Right cardiac atrium (tissue), 5 donors: ENCODE data around the gene TENM4. TPM values are rescaled to one million over a fixed set of nuclear protein-coding genes. Genes with fewer than 3 reads are reported as not detected.

Source experiments
- ATAC-seq, 2 donors: fragments of 200-7000 bp; cut with Tn5 transposase; one replicate each; pipeline versions ENCODE4 v1.8.0 to v1.9.1; 2020; ENCODE audit warnings: moderate library complexity in 2 of 2, mild to moderate bottlenecking in 1 of 2
- DNase-seq, 3 donors: peaks; one replicate each; pipeline ENCODE4 v3.0.0-alpha.2; 2020
- H3K27ac ChIP-seq: one replicate; pipeline ENCODE4 v1.5.1; 2013; ENCODE audit warnings: mild to moderate bottlenecking, low read length, control low read depth, moderate library complexity
- H3K27me3 ChIP-seq: one replicate; pipeline ENCODE4 v1.6.1; 2013; ENCODE audit not compliant: control insufficient read depth, insufficient read depth
- H3K4me1 ChIP-seq: one replicate; pipeline ENCODE4 v1.6.1; 2013; ENCODE audit warnings: low read length; ENCODE audit not compliant: control insufficient read depth, insufficient read depth
- H3K4me3 ChIP-seq: one replicate; pipeline ENCODE4 v1.5.1; 2013; ENCODE audit warnings: low read length, control low read depth
- H3K9me3 ChIP-seq: one replicate; pipeline ENCODE4 v1.6.1; 2013; ENCODE audit warnings: low read length; ENCODE audit not compliant: control insufficient read depth
- WGBS: extraction: QIAGEN DNeasy Blood & Tissue Kit; methylation state at CpG from one replicate; pipeline ENCODE4 v1.1.7; 2013; 5-methylcytosine and 5-hydroxymethylcytosine counted together
- intact Hi-C, 4 donors: fragments of 100-400 bp; cut with DNase I; formaldehyde crosslinking; loops; one replicate each; pipeline versions ENCODE4 v1.11.0 to v1.14.0; 2022 to 2023
- polyA plus RNA-seq: library from polyadenylated mRNA; stranded (reverse); fragments of 200-250 nt; gene quantifications from one replicate; pipeline ENCODE4 v1.2.3, GENCODE V29; 2013
- total RNA-seq, 4 donors: library from RNA; stranded (reverse); fragmentation: NEBNext Ultra II Directional; extraction: Animal tissue kit (Norgen Biotek cat#: 25700); gene quantifications; one replicate each; pipeline ENCODE4 v1.2.1, GENCODE V29; 2021
- donor health status: healthy with polysubstance abuse.
- donor health status: DM: no; HTN: yes; CAD: no.
- donor health status: DM: no; HTN: no; CAD: no.
- donor health status: DM: no; HTN: yes; CAD: no; lungs with severe emphysema.
- donor health status: DM: yes; HTN: yes; CAD: no.

Gene TENM4
- total and polyA plus RNA-seq, 5 donors = 0.26 to 2.3 (median 0.71) TPM

DNA sequence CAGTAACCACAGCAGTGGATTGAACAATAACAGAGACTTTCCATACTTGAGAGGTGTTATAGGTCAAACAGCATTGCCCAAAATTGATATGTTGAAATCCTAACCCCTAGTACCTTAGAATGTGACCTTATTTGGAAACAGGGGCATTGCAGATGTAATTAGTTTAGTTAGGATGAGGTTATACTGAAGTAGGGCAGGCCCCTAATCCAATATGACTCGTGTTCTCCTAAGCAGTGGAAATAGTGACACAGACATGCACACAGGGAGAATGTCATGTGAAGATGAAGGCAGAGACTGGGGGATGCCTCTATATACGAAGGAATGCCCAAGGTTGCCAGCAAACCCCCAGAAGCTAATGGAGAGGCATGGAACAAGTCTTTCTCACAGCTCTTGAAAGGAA, 270.5 kb downstream of the TENM4 start:
- Histone ChIP-seq H3K27me3 (no peaks in the 10 kb centered on the region), H3K4me1 (peaks cover 4% of the 10 kb centered on the region), H3K9me3 (no peaks in the 10 kb centered on the region), H3K27ac (no peak overlapping the region), H3K4me3 (no peak overlapping the region)
- intact Hi-C loops = no loop called here
- no peak for DNase-seq
- ATAC-seq = no peak
- 77% methylated on average over 2 of the region's 2 CpGs for WGBS

DNA sequence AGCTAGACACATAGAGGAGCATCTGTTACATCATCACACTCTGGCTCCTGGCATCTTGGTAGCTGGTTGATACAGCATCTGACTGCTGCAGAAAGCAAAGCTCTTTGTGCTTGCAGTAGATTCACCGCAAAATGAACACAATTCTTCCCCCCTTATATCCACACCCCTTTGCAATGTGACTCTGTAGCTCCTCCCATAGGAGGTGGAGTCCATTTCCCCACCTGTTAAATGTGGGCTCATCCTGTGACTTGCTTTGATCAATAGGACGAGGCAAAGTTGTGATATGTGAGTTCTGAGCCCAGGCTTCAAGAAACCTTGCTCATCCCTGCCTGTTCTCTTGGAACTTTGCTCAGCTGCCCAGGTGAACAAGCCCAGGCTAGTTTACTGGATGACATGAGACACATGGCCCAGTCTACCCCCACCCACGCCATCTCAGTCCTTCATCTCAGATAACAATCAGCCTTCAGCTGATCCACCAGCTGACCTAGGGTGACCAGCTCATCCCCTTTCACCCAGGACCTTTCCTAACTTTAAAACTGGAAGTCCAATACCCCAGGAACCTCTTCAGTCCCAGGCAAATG, 272.2 kb downstream of the TENM4 start:
- H3K9me3 ChIP-seq = no peaks in the 10 kb centered on the region
- WGBS = 57% methylated on average over 3 of the region's 3 CpGs
- H3K4me3 ChIP-seq = no peak overlapping the region
- DNase-seq = no peak
- intact Hi-C loops = no loop called here
- ATAC-seq = no peak
- no peak overlapping the region for H3K27ac ChIP-seq
- H3K4me1 ChIP-seq = peaks cover 1% of the 10 kb centered on the region
- H3K27me3 ChIP-seq = no peaks in the 10 kb centered on the region

DNA sequence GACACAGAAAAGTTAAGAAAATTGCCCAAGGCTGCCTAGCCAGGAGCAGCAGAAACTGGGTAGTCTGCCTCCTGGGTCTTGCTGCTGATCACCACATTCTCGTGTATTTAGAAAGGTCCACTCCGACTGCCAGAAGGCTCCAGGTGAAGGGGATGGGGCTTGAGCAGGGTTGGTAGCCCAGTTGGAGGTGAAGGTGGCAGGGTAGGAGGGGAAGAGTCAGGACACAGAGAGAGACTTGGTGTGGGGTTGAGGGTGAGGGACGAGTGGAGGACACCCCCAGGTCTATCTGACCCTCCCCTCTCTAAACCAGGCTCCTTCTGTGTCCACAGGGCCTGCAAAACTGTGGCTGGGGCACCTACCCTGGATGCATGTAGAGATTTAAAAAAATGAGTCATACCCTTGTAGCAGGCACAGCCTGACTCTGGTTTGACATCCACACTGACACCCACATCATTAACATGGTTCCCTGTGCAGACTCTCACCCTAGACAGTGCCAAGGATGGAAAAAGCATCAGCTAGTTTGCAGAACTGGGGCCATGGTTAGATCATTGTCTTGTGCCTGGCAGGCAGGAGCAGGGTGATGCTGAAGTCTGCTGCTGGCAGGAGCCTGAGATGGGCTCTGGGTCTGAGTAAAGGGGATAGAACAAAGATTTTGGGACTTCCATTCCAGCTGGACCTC, 273.2 kb downstream of the TENM4 start:
- intact Hi-C loops = no loop called here
- Histone ChIP-seq H3K4me1 (no peaks in the 10 kb centered on the region), H3K27me3 (no peaks in the 10 kb centered on the region), H3K4me3 (no peak overlapping the region), H3K9me3 (no peaks in the 10 kb centered on the region), H3K27ac (no peak overlapping the region)
- ATAC-seq (no peak), DNase-seq (no peak)
- WGBS = 79% methylated on average over 3 of the region's 3 CpGs

DNA sequence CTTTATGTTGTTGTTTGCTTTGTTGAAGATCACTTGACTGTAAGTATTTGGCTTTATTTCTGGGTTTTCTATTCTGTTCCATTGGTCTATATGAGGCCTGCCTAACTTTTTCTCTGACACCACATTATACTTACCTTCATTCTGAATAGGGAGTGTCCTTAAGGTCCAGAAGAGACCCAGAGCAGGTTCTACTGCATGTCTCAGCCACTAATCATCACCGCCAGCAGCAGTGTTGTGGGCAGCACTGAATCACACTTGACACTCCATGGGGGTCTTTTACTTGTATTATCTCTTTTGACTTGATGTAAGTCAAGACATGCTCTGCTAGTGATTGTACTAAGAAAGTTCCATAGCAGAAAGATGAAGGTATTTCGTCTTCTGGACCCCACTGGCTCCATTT, 274.9 kb downstream of the TENM4 start:
- no peaks in the 10 kb centered on the region for H3K9me3 ChIP-seq
- WGBS = 91% methylated on average over 2 of the region's 2 CpGs

DNA sequence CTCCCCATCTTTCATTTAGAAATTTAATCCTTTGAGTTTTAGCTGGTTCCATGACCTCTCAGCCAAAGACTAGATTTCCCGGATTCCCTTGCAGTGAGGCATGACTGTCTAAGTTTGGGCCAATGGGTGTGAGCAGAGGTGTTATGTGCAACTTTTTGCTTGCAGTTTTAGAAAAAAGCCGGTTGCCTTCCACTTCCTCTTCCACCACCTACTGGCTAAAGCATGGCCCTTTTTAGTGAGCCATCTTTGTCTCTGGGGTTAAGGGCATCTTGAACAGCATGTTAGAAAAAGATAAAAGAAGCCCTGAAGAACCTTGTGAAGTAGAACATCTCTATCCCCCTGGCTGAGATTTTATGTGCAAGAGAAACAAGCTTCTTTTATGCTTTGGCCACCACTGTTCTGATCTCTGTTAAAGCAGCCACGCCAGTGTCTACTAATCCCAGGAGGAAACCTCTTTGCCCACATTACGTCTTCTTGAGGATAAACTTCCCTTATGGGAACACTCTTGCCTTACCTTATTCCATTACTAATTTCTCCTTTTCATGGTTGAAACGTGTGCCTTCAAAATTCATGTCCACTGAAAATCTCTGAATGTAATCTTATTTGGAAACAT, 279.9 kb downstream of the TENM4 start:
- no peaks in the 10 kb centered on the region for H3K27me3 ChIP-seq
- H3K9me3 ChIP-seq = no peaks in the 10 kb centered on the region
- DNase-seq = no peak
- WGBS = 70% methylated on average over 5 of the region's 5 CpGs
- H3K27ac ChIP-seq = no peak overlapping the region
- intact Hi-C loops = no loop called here
- no peak for ATAC-seq
- no peak overlapping the region for H3K4me3 ChIP-seq
- H3K4me1 ChIP-seq = no peaks in the 10 kb centered on the region

More for the DNA sequence above, 274.9 kb downstream of the TENM4 start:
- Histone ChIP-seq H3K27ac (no peak overlapping the region), H3K27me3 (no peaks in the 10 kb centered on the region), H3K4me3 (no peak overlapping the region), H3K4me1 (no peaks in the 10 kb centered on the region)
- DNase-seq = no peak
- intact Hi-C loops = no loop called here
- no peak for ATAC-seq

DNA sequence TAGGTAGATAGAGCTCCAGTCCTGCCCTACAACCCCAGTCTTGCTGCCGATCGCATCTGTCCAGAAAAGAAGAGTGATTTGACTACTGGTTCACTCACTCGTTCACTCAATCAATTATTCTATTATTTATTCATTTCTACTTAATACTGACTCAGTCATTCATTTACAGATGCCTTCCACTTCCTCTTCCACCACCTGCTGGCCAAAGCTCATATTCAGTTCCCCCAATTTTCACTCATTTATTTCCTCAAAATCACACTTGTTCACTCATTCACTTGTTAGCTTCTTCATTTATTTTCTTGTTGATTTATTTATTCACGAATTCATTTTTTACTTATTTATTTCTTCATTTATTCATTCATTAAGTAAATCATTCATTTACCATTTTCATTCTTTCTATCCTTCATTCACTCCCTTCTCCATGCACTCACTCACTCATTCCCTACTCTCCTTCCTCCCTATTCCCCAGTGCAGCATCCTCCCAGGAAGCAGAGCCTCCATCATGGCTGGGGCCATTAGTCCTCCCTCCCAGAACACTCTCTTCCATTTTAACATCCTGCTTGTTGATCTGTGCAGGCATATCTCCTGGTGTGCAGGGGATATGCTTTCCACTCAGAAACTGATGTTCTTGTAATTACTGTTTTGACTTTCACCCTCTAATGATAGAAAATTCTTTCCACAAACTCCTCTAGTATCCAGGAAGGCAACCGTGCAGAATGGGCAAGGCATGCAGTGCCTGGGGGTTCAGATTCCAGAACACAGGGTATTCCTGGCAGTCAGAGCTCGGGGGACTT, 281.0 kb downstream of the TENM4 start:
- Histone ChIP-seq H3K4me3 (no peak overlapping the region), H3K27me3 (no peaks in the 10 kb centered on the region), H3K27ac (no peak overlapping the region), H3K9me3 (no peaks in the 10 kb centered on the region), H3K4me1 (no peaks in the 10 kb centered on the region)
- DNase-seq (no peak), ATAC-seq (no peak)
- 81% methylated on average over 6 of the region's 6 CpGs for WGBS
- intact Hi-C loops = no loop called here

DNA sequence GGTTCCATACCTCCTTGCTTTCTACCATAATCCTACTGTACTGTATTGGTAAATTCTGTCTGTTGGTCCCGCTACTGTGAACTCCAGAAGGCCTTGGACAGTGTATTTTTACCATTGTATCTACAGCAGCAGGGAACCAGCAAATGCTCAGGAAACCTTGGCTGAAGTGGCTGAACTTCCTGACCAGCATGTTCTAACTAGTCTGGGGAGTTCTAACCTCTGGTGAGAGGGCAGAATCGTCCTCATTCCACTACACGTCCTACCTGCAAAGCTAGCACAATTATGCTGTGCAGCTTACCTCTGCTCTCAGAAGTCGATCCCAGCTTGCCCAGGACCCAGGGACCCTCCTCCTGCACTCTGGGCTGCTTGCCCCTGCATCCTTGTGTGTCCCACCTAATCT, 283.1 kb downstream of the TENM4 start:
- DNase-seq (no peak), ATAC-seq (no peak)
- Histone ChIP-seq H3K27ac (no peak overlapping the region), H3K27me3 (no peaks in the 10 kb centered on the region), H3K9me3 (no peaks in the 10 kb centered on the region), H3K4me1 (no peaks in the 10 kb centered on the region), H3K4me3 (no peak overlapping the region)
- WGBS = 58% methylated on average over 4 of the region's 4 CpGs
- intact Hi-C loops = no loop called here

DNA sequence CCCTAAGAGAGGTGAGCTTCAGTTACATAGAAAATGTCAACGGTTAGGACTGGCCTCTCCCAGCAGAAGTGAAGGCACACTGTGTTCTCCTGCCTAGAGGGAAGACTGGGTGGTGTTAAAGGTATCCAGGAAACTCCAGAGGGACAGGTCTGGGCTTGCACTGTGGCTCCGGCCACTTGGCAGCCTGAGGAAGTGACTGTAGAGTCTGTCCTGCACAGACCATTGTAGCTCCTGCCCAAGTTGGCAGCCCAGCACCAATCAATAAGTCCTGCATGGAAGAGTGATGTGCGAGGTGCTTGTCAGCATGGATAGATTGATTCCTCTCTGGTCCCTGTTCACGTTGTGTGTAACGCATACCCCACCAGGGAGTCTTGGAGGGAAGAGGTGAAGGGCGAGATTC, 284.8 kb downstream of the TENM4 start:
- H3K9me3 ChIP-seq = no peaks in the 10 kb centered on the region
- no peak overlapping the region for H3K27ac ChIP-seq
- WGBS = 85% methylated on average over 6 of the region's 6 CpGs
- no peaks in the 10 kb centered on the region for H3K27me3 ChIP-seq
- no peaks in the 10 kb centered on the region for H3K4me1 ChIP-seq
- H3K4me3 ChIP-seq = no peak overlapping the region
- no peak for ATAC-seq
- DNase-seq = no peak
- intact Hi-C loops = no loop called here

DNA sequence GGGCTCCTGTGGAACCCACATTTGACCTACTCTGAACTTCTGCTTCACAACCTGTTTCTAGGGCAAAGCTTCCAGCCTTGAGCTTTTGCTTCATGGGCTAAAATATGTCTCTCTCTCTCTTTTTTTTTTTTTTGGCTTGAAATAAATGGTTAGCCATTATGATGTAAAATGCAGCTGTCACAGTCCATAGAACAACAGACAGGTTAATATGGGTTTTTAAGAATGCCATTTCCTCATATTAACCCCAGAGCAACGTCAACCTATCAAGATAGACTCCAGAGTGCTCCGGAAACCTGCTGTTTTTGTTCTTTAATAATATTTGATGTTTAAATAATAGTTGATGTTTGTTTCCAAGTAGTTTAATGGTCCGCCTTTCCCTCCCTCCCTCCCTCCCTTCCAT, 285.6 kb downstream of the TENM4 start:
- Histone ChIP-seq H3K27ac (no peak overlapping the region), H3K4me3 (no peak overlapping the region), H3K27me3 (no peaks in the 10 kb centered on the region), H3K9me3 (no peaks in the 10 kb centered on the region), H3K4me1 (no peaks in the 10 kb centered on the region)
- WGBS = 72% methylated on average over 3 of the region's 3 CpGs
- ATAC-seq (no peak), DNase-seq (no peak)
- intact Hi-C loops = no loop called here

DNA sequence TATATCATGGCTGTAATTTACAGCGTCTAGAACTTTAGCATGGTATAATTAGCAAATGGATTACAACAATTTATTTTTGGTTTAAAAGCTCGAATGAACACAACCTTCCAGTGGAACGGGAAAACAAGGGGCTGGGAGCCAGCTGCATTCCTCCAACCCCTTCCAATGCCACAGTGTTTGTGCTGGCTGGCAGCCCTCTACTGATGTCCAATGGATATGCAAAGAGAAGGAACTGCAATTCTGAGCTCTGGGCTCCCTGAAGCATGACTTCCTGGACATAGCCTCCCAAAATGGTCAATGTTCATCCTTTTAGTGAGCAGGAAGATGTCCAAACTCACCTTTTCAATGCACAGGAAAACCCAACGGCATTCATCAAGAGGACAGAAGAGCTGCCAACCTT, 288.3 kb downstream of the TENM4 start:
- DNase-seq (peak in 1 of 3 donors; percentile 51), ATAC-seq (no peak)
- Histone ChIP-seq H3K4me3 (no peak overlapping the region), H3K27ac (no peak overlapping the region), H3K27me3 (no peaks in the 10 kb centered on the region), H3K4me1 (no peaks in the 10 kb centered on the region), H3K9me3 (no peaks in the 10 kb centered on the region)
- 52% methylated on average over 4 of the region's 4 CpGs for WGBS
- intact Hi-C loops = no loop called here

DNA sequence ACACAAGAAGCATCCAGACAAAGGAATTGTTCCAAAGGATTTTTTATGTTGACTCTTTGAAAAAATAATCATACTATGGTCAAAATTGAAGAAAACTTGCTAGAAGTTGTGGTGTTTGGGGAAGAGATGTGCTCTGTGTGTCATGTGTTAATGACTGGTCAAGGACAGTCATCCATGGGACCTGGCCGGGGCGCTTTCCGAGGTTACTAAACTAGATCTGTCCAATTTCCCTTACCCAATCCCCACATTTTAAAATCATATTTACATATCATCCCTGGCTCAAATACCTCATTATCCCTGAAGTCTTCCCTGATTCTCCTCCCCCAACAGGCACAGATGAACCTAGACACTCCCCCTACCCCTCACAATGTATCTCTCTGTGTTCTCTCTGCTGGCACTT, 289.4 kb downstream of the TENM4 start:
- Histone ChIP-seq H3K9me3 (no peaks in the 10 kb centered on the region), H3K27ac (no peak overlapping the region), H3K27me3 (no peaks in the 10 kb centered on the region), H3K4me1 (no peaks in the 10 kb centered on the region), H3K4me3 (no peak overlapping the region)
- 98% methylated on average over 3 of the region's 3 CpGs for WGBS
- ATAC-seq = no peak
- DNase-seq = no peak
- intact Hi-C loops = no loop called here
